ENCODE results near the gene SLC1A5.
A peak's percentile ranks its signal among the peaks of the same experiment; 100 is the strongest.
"Not testable (repeated sequence)": the region's sequence is repeated elsewhere in the genome, so short reads cannot be mapped to it uniquely, and the experiment has no call there.

The SLC1A5 gene

DNA sequence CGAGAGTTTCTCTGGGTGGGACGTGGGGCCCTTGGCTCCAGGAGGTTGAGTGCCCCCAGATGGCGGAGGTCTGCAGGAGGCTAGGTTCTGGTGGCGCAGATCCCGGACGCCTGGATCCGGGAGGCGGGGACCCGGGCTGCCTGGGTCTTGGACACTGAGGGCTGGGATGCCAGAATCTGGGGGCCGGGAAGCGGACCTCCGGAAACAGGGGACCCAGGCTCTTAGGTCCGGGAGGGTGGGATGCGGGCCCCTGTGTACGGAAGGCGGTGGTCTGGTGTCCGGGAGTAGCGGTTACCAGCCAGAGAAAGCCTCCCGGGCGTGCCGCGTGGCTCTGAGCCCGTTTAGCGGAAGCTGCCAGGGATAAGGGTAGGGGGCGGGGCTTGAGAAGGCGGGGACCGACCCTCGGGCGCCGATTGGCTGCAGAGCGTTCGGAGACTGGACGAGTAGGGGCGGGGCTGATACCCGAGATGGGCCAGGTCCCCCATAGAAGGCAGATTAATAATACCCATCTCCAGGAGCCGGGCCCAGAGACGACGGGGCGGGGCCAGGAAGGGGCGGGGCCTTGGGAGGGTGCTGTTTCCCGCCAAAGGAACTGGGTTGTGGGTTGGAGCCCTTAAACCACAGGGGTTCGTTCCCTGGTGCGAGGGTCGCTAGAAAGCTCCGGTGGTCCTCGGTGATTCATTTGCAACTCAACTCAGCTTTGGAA, at the start of gene SLC1A5:
SLC1A5 (minus strand) TSS at position 333 of the 706 bp plus-strand sequence. CDS start 629 bp downstream, outside the sequence.
- peak; percentile 98 for DNase-seq (ENCODE audit: low read depth)

DNA sequence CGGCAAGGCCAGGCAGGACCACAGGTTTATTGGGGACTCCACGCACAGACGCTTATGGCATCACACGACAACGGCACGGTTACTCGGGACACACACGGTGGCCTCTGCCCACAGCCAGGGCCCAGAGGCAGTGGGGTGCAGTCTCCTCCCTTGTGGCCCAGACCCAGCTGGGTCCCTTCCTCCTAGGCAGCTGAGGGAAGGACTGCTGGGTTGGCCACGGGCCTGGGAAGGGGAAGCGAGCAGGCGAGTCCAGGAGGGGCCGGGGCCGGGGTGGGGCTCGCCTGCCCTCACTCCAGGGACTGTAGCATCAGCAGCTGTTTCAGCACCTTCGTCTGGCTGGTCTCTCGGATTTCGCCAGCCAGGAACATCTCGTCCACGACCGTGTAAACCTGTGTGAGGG, 49.8 kb upstream of the SLC1A5 start:
- no peak for DNase-seq (ENCODE audit: low read depth)

- DNase-seq (ENCODE audit: low read depth) = no peak
Observed at GRCh38 chr19:46834984-46835383, 46.6 kb upstream of the SLC1A5 start.

- no peak for DNase-seq (ENCODE audit: low read depth)
Observed at GRCh38 chr19:46834121-46834520, 45.7 kb upstream of the SLC1A5 start.

DNA sequence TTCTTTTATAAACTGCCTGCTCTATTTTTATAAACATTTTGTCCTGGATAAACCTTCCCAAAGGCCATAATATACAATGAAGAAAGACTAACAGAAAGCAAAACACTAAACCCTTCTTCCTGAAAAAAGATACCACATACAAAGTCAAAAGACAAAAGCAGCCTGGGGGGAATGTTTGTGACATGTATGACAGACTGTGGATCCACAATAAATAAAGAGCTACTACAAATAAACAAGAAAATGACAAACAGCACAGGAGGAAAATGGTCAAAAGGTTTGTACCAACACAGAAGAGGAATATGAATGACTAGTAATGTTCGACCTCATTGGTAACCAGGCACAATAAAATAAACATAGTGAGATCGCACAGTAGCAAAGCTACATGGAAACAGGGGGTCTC, 42.5 kb upstream of the SLC1A5 start:
- DNase-seq (ENCODE audit: low read depth) = no peak

- DNase-seq (ENCODE audit: low read depth) = peak; percentile 30
Observed at GRCh38 chr19:46828484-46828883, 40.1 kb upstream of the SLC1A5 start.

DNA sequence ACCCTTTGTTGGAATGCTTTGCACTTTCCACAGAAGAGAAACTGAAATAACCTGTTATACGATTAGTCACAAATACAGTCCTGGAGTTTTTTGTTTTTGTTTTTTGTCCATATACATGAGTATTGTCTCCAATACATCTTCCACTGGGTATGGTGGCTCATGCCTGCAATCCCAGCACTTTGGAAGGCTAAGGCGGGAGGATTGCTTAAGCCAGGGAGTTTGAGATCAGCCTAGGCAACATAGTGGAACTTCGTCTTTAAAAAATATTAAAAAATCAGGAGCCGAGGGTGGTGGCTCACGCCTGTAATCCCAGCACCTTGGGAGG, 37.3 kb upstream of the SLC1A5 start:
- DNase-seq (ENCODE audit: low read depth) = no peak

DNA sequence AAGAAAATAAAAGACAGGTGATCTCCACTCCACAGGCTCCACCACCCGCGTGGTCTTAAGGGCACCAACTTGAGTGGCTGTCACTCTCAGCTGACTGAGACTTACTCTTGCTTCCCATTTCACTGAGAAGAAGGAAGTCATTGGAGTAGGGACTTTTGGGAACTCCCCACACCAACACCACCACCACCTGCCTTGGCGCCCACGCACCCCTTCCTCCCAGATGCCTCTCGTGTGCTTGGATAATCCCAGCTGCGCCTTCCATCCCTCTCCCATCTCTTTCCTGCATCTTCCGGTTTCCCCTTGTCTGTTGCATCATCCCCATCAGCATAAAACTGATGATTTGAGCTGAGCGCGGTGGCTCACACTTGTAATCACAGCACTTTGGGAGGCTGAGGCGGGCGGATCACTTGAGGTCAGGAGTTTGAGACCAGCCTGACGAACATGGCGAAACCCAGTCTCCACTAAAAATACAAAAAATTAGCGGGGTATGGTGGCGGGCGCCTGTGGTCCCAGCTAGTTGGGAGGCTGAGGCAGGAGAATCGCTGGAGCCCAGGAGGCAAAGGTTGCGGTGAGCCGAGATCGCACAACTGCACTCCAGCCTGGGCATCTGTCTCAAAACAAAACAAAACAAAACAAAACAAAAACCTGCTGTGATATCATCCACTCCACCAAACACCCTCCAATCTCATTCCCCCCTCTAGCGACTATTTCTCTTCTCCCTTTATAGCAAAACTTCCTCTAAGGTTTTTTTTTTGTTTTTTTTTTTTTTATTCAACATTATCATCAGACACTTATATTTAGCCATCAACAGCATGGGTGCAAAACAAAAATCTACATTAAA, 36.7 kb upstream of the SLC1A5 start:
- DNase-seq (ENCODE audit: low read depth) = no peak

GRCh38 chr19:46823049-46823448, 34.7 kb upstream of the SLC1A5 start:
- no peak for DNase-seq (ENCODE audit: low read depth)

DNA sequence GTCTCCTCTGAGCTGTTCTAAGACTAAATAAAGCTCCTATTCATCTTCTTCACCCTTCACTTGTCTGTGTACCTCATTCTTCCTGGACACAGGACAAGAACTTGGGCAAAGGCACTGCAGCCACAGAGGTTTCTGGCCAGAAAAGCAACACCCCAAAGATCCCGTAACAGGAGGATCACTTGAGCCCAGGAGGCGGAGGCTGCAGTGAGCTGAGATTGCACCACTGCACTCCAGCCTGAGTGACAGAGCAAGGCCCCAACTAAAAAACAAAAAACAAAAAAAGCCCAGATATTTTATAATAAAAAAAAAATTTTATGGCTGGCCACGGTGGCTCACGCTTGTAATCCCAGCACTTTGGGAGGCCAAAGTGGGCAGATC, 34.0 kb upstream of the SLC1A5 start:
- DNase-seq (ENCODE audit: low read depth) = not testable (repeated sequence)

DNA sequence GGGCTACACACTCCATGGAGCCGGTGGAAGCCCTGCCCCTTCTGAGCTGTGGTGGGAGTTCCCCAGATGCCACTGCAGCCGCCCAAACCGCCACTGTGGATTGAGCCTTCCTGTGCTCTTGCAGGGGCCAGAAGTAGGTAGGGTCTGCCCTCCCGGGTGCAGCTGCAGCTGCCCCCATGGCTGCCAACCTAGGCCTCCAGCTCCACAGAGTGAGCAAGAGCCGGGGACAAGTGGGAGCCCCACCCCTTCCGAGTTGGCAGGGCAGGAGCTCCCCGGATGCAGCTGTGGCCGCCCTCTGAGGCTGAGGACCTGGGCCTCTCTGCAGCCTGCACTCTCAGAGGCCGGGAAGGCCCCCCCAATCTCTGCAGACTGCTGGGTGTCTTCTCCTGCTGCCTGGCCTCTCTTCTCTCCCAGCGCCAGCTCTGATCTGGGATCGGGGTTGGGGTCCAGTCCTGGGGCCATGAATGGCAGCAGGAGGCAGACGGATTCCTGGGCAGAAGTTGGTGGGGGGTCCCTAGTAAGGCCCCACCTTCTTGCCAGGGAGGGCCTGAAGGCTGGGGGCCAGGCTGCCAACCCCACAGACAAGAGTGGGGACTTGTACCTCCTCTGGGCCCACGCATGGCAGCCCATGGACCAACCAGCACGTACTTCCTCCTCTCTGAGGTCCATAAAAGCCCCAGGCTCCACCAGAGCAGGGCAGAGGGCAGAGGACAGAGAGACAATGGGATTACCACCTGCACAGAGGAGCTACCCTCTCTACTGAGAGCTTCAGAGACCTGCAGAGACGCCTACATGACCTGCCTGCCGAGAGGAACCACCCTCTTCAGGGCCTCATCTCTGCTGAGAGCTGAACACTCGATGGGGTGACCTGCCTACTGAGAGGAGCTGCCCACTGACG, 33.4 kb upstream of the SLC1A5 start:
- DNase-seq (ENCODE audit: low read depth) = peak; percentile 37

GRCh38 chr19:46818812-46819211, 30.4 kb upstream of the SLC1A5 start:
- DNase-seq (ENCODE audit: low read depth) = no peak

- no peak for DNase-seq (ENCODE audit: low read depth)
Observed at GRCh38 chr19:46815833-46816627, 27.6 kb upstream of the SLC1A5 start.

- DNase-seq (ENCODE audit: low read depth) = no peak
Observed at GRCh38 chr19:46813839-46814358, 25.5 kb upstream of the SLC1A5 start.

DNA sequence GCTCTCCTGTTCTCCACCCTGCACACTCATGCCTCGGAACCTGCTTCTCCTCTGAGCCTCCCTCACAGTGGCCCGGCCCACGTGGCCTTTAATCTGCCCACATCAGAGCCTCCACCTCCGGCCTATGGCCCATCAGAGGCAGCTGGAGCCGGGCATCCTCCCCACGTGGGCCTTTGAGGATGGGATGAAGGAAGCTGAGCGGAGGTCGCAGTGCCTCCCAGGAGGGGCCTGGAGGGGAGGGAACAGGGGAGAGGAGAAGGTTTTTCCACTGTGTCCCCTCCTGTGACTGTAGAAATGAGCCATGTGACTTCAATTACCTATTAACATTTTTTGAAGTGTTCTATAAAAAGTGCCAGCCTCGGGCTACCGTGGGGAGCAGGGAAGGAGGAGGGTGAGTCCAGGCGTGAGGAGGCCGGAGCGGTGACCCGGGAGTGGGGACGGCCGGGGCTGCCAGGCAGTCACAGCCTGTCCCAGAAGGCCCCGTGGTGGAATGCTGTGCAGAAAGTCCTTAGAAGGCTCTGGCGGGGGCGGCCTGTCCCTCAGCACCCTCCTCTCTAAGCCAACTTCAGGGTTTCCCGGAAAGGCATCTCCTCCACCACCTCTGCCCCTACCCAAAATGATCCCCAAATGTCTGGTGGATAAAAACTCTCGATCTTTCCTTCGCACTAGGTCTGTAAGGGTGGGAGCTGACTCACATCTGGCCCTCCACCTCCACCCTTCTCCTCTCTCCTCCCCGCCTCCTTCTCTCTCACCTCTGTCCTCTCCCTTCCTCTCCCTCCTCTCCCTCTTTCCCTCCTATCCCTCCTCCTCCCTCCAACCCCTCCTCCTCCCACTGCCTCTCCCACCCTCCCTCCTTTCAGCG, 24.8 kb upstream of the SLC1A5 start:
- no peak for DNase-seq (ENCODE audit: low read depth)

DNA sequence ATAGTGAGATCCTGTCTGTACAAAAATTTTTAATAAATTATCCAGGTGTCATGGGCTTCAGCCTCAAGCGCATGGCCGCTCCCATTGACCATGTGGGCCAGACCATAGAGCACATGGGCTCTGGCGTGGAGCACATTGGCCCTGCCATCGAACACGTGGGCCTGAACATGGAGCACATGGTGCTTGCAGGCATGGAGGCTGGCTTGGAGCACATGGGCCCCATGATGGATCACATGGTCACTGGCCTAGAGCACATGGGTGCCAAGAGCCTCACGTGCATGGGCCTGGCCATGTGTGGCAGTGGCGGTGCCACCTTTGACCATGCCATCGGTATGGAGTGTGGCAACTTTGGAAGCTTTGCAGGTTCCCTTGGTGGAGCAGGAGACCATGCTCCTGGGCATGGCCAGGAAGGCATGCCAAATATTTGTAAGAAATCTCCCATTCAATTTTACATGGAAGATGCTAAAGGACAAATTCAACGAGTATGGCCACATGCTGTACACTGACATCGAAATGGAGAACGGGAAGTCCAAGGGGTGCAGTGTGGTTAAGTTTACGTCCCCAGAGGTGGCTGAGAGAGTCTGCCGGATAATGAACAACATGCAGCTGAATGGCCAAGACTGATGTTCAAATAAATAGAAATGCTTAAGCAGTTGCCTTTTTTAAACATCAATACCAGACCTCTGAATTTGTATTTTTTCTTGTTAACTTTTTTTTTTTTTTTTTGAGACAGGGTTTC, 21.3 kb upstream of the SLC1A5 start:
- DNase-seq (ENCODE audit: low read depth) = no peak

- no peak for DNase-seq (ENCODE audit: low read depth)
Observed at GRCh38 chr19:46806656-46807055, 18.3 kb upstream of the SLC1A5 start.

DNA sequence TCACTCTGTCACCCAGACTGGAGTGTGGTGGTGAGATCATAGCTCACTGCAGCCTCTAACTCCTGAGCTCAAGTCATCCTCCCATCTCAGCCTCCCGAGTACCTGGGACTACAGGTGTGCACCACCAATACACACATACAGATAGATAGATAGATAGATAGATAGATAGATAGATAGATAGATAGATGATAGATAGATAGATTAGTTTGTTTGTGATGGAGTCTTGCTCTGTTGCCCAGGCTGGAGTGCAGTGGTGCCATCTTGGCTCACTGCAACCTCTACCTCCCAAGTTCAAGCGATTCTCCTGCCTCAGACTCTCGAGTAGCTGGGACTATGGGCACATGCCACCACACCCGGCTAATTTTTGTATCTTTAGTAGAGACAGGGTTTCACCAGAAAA, 16.0 kb upstream of the SLC1A5 start:
- DNase-seq (ENCODE audit: low read depth) = not testable (repeated sequence)

DNA sequence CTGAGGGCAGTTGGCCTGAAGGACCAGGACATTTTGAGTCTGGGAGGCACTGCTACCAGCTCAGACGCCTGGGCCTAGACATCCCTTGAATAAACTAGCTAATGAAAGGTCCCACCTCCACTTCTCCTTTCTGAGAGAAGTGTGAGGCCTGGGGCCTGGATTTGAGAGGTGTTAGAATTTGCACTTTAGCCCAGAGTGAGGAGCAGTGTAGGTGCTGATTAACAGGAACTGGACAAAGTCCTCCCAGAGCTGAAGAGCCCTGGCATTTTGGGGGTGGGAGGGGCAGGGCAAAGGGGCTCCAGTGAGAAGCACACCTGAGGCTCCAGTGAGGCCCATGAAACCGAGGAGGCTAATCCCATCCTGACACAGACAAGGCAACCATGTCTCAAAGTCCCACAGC, 15.2 kb upstream of the SLC1A5 start:
- no peak for DNase-seq (ENCODE audit: low read depth)

DNA sequence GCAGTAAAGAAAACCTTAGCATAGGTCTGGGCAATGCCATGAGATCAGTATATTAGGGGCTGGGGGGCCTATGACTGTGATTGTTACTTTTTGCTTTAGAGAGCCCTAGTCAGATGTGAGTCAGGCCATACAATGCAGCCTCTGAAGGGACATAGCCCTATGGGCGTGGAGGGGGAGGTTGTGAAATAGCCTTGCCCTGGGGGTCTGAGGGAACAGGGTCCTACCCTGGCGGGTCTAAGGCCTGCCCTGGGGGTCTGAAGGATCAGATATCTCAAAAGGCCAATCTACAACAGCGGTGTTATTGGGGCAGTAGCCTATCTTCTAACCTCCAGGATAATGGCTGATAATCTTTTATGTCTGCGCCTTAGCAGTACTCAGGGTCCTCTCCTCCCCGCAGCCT, 13.8 kb upstream of the SLC1A5 start:
- no peak for DNase-seq (ENCODE audit: low read depth)
